Fibroblast of skin of right biceps (primary cell): ENCODE data around the gene RAB36.

ENCODE experiments used
- DNase-seq: peaks from one replicate; pipeline ENCODE4 v3.0.0-alpha.2; 2013

The RAB36 gene

DNA sequence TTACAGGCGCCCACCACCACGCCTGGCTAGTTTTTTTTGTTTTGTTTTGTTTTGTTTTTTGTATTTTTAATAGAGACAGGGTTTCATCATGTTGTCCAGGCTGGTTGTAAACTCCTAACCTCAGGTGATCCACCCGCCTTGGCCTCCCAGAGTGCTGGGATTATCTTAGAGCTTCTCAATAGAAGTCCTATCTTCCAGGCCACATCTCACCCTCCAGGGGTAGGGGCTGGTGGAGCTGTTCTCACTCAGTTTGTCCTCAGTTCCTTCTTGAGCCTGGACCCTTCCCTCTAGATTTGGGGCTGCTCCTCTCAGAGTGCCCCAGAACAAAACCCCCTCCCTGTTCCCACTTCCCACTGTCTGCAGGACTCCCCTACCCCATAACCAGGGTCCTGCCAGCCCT is 66.3 kb downstream of the RAB36 start:
- DNase-seq, result no peak

- DNase-seq, result no peak
Measured at GRCh38 chr22:23212061-23213021, 67.1 kb downstream of the RAB36 start.

DNA sequence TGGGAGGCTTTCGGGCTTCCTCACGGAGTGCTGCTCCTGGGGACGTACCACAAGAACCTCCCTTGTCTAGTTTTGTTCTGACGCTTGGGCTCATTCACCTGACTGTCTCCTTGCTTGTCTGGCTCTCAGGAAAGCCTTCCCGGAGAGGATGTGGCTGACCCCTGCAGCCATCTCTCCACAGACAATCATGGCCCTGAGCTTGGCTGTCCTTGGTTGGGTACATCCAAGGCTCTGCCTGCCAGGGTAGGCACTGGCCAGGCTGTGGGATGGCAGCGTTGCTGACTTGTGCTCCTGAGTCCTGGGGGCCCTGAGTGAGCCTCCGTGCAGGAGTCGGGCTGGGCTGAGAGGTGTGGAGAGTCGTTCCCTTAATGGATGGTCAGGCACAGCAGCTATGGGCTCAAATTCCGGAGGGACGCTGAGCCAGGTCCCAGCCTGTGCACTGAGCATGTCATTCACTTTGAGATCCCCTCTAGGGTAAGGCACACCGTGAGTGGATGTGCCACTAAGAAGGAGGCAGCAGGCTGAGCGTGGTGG is 67.8 kb downstream of the RAB36 start:
- DNase-seq, result no peak

- no peak for DNase-seq
Measured at GRCh38 chr22:23213581-23214334, 68.5 kb downstream of the RAB36 start.
